Measurements from ENCODE around the gene DHRSX.
"Not testable (repeated sequence)": the region's sequence is repeated elsewhere in the genome, so short reads cannot be mapped to it uniquely, and the experiment has no call there.

The DHRSX gene

GRCh38 chrX:2492531-2493218, 8.1 kb downstream of the DHRSX start:
- DNase-seq, result no peak

DNA sequence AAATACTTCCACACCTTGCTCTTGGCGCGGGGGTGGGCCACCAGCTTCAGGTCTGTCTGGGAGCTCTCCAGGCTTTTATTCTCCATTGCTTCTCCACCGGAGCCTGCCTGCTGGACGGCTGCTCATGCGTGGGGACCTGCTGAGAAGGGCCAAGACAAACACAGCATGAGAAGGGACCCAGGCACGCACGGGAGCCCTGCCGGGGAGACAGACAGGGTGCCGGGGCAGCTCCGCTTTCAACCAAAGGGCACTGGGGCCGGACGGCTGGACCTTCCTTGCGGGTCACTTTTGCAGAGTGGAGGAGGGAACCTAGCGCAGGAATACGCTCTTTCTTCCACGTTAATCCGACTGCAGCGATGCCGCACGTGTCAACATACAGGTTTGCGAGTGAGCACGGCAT, 10.1 kb downstream of the DHRSX start:
- DNase-seq, result no peak

GRCh38 chrX:2489446-2490445, 11.0 kb downstream of the DHRSX start:
- DNase-seq, result no peak

GRCh38 chrX:2488621-2489285, 12.0 kb downstream of the DHRSX start:
- no peak for DNase-seq

DNA sequence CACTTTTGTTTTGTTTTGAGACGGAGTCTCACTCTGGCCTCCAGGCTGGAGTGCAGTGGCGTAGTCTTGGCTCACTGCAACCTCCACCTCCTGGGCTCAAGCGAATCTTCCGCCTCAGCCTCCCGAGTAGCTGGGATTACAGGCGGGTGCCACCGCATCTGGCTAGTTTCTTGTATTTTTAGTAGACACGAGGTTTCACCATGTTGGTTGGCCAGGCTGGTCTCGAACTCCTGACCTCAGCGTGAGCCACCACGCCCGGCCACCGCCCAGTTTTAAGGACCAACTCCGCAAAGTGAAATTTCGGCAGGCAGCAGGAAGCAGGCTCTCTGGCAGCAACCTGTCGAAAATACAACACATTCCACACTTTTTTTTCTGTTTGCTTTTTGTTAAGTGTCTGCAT, 13.4 kb downstream of the DHRSX start:
- no peak for DNase-seq

DNA sequence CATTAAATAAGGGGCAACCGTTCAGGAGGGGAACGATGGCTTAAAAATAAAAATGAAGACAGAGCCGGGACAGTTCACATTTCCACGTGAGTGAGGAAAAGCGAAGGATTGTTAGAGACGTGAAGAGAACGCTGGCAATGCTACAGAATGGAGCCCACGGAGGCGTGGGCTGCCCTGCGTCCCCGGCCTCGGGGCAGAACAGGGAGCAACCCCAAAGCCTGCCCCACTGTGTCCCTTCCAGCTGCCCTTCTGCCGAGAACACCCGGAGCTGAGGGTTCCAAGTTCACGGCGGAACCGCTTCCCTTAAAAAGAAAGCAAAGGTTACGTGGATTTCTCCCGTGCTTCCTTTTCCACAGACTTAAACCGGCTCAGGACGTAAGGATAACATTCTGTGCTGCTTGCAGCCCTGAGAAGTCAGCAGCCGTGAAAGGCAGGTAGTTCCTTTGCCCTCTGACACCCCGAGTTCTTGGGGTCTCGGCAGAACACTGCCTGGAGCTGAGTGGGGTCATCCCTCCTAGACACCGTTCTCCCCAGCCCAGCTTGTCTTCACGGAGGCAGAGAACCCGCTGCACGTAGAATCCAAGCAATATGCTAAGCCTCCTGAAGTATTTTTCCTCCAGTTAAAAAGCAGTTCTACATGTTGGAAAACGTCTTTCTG, 14.2 kb downstream of the DHRSX start:
- DNase-seq, result no peak

- no peak for DNase-seq
These were observed 14.9 kb downstream of the DHRSX start for GRCh38 chrX:2485789-2486345.

DNA sequence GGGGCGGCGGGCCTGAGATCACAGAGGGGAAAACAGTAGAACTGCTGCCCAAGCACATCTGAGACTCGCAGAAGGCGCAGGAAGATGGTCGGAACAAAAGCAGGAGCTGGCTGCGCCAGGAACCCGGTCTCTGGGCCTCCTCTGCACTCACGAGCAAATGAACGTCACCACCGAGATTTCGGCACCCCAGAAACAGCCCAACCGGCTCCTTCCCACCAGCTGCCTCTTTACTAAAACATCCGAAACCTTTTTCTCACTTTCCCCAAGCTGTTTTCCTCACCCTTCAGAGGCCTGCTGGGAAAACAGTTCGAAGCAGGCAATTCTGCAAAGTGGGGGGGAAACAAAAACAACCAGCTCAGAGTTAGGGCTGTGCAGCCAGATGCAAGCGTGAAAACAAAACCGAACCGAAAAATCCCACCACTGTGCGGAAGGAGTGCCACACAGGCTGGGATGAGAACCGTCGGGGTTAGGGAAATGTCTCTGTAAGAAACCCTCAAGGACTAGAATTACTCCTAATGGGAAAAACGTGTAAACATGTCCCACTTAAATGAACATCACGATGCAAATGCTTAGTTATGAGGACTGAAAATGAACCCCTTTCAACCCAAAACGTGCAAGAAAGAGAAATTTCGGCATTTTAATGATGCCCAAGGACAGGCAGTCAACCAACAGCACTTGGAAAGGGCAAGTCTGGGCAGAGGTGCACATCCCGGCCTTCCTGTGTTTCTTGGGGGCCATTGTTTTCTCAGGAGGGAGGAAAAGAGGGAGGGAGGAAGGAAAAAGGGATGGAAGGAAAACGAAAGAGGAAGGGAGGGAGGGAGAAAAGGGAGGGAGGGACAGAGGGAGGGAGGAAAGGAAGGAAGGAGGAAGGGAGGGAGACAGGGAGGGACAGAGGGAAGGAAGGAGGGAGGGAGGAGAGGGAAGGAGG, 15.8 kb downstream of the DHRSX start:
- DNase-seq, result no peak

DNA sequence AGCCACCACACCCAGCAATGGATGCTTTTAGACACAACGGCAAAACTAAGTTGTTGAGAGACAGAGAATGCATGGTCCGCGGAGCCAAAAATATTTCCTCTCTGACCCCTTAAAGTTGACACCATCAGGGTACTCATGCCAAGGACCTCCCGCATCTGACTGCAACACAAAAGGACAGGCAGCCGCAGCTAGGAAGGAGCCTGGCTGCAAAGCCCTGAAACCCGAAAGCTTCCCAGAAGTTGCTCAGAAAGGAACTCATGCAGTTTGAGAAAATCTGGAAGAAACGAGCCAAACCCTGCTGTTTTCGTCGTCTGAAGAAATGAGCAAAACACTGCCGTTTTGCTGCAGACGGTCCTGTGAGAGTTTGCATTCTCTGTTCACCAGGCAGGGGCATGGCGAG, 16.5 kb downstream of the DHRSX start:
- DNase-seq, result no peak

GRCh38 chrX:2483398-2484060, 17.2 kb downstream of the DHRSX start:
- no peak for DNase-seq

DNA sequence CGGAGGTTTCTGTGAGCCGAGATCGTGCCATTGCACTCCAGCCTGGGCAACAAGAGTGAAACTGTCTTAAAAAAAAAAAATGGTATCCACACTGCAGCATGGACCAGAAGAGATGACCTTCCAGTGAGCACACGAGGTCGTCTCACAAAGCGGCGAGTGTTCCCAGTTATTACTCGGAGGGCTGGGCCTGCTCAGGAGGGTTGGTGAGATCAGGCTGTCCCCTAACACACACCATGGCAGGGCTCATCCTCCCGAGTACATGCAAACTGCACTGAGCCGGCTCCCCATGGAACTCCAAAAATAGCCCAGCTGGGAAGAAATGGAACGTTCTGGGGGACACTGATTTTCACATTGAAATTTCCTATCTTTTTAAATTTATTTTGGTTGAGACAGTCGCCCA, 19.2 kb downstream of the DHRSX start:
- DNase-seq, result not testable (repeated sequence)

DNA sequence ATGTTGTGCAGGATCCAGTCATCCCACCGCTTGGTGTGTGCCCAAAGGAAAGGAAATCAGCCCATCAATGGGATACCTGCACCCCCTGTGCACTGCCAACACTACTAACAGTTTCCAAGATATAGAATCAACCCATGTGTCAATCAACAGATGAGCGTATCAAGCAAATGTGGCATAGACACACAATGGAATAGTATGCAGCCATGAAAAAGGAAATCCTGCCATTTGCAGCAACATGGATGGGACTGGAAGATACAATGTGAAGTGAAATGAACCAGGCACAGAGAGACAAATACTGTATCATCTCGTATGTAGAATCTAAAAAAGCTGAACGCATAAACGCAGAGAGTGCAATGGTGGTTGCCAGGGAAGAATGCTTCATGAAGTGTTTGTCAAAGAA, 20.8 kb downstream of the DHRSX start:
- not testable (repeated sequence) for DNase-seq

- no peak for DNase-seq
These were observed 21.4 kb downstream of the DHRSX start for GRCh38 chrX:2479420-2479780.

DNA sequence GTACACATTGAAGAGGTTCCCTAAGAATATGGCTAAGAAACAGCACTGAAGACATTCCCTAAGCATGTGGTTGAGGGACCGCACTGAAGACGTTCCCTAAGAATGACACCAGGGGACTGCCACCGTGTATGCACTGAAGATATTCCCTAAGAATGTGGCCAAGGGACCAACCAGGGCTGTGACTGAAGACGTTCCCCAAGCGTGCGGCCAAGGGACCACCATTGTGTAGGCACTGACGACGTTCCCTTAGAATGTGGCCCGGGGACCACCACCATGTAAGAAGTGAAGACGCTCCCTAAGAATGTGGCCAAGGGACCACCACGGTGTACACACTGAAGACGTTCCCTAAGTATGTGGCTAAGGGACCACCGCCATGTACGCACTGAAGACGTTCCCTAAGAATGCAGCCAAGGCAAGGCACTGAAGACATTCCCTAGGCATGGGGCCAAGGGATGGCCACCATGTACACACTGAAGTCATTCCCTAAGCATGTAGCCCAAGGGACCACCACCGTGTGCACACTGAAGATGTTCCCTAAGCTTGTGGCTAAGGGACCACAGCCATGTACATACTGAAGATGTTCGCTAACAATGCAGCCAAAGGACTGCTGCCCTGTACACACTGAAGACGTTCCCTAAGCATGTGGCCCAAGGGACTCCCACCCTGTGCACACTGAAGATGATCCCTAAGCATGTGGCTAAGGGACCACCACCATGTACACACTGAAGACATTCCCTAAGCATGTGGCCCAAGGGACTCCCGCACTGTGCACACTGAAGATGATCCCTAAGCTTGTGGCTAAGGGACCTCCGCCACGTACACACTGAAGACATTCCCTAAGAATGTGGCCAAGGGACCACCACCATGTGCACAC, 22.0 kb downstream of the DHRSX start:
- no peak for DNase-seq

GRCh38 chrX:2477313-2477712, 23.5 kb downstream of the DHRSX start:
- not testable (repeated sequence) for DNase-seq

DNA sequence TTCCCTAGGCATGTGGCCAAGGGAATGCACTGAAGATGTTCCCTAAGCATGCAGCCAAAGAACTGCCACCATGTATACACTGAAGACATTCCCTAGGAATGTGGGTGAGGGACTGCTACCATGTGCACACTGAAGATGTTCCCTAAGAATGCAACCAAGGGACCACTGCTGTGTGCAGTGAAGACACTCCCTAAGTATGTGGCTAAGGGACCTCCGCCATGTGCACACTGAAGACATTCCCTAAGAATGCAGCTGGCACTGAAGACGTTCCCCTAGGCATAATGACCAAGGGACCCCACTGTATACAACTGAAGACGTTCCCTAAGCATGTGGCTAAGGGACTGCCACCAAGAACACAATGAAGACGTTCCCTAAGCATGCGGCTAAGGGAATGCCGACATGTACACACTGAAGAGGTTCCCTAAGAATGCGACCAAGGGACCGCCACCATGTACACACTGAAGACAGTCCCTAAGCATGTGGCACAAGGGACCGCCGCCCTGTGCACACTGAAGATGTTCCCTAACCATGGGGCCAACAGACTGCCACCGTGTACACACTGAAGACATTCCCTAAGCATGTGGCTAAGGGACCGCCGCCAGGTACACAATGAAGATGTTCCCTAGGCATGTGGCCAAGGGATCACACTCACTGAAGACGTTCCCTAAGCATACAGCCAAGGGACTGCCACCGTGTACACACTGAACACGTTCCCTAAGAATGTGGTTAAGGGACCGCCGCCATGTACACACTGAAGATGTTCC, 25.6 kb downstream of the DHRSX start:
- DNase-seq, result no peak

- no peak for DNase-seq
These were observed 26.4 kb downstream of the DHRSX start for GRCh38 chrX:2474280-2474962.

- DNase-seq, result not testable (repeated sequence)
These were observed 27.7 kb downstream of the DHRSX start for GRCh38 chrX:2473064-2473463.

DNA sequence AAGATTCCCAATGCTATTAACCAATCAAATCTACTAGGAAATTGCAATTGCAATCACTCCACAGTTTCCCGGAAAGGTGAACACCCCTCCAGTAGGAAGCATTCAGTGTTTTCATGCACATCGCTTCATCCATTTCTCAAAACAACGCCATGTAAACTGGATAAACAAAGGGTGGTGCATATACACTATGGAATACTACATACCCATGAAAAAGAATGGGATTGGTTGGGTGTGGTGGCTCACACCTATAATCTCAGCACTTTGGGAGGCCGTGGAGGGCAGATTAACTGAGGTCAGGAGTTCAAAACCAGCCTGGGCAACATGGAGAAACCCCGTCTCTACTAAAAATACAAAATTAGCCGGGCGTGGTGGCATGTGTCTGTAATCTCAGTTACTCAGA, 29.1 kb downstream of the DHRSX start:
- DNase-seq, result no peak

Measured in CD4-positive, alpha-beta T cell treated with Interleukin-21 for 1 hour (primary cell).